ENCODE results near the gene C1QTNF7. TPM values are rescaled to one million over a fixed set of nuclear protein-coding genes. Genes with fewer than 3 reads are reported as not detected.

C1QTNF7 gene
- not detected for total RNA-seq

GRCh38 chr4:15427701-15428100 is at the start of gene C1QTNF7:
Gene C1QTNF7, plus strand, starts transcription at chr4:15428033. Its CDS starts 7,711 bp downstream, at chr4:15435744.
- Mint-ChIP-seq H3K9me3 (peaks cover 2% of the 10 kb centered on the region), H3K4me1 (peaks cover 6% of the 10 kb centered on the region), H3K4me3 (no peak within 1 kb of the TSS), H3K27me3 (no peaks in the 10 kb centered on the region), H3K27ac (no peak within 1 kb of the TSS), H3K36me3 (no peaks in the 10 kb centered on the region)
- no peak for DNase-seq
- no peak for ATAC-seq (ENCODE audit: low read depth)
- POLR2A ChIA-PET, result no interaction called here

- no peak overlapping the region for H3K4me3 Mint-ChIP-seq
- H3K4me1 Mint-ChIP-seq, result peaks cover 12% of the 10 kb centered on the region
- no peak for DNase-seq
- peaks cover 2% of the 10 kb centered on the region for H3K9me3 Mint-ChIP-seq
- H3K27me3 Mint-ChIP-seq, result peaks cover 2% of the 10 kb centered on the region
- no peaks in the 10 kb centered on the region for H3K36me3 Mint-ChIP-seq
- H3K27ac Mint-ChIP-seq, result no peak overlapping the region
- ATAC-seq (ENCODE audit: low read depth), result no peak
- POLR2A ChIA-PET, result no interaction called here
Measured at GRCh38 chr4:15378062-15378461, 49.8 kb upstream of the C1QTNF7 start.

- no peak for ATAC-seq (ENCODE audit: low read depth)
- H3K9me3 Mint-ChIP-seq, result peaks cover 2% of the 10 kb centered on the region
- no peaks in the 10 kb centered on the region for H3K36me3 Mint-ChIP-seq
- no peak overlapping the region for H3K27ac Mint-ChIP-seq
- POLR2A ChIA-PET, result no interaction called here
- H3K27me3 Mint-ChIP-seq, result peaks cover 2% of the 10 kb centered on the region
- peaks cover 12% of the 10 kb centered on the region for H3K4me1 Mint-ChIP-seq
- DNase-seq, result no peak
- H3K4me3 Mint-ChIP-seq, result no peak overlapping the region
Measured at GRCh38 chr4:15378493-15378892, 49.3 kb upstream of the C1QTNF7 start.

- no peak overlapping the region for H3K27ac Mint-ChIP-seq
- POLR2A ChIA-PET, result no interaction called here
- ATAC-seq (ENCODE audit: low read depth), result no peak
Measured at GRCh38 chr4:15381806-15382338, 46.0 kb upstream of the C1QTNF7 start.

GRCh38 chr4:15382669-15383273 is 45.1 kb upstream of the C1QTNF7 start:
- H3K4me1 Mint-ChIP-seq, result no peaks in the 10 kb centered on the region
- POLR2A ChIA-PET, result no interaction called here
- H3K27me3 Mint-ChIP-seq, result peaks cover 2% of the 10 kb centered on the region
- H3K4me3 Mint-ChIP-seq, result no peak overlapping the region
- no peaks in the 10 kb centered on the region for H3K9me3 Mint-ChIP-seq
- no peaks in the 10 kb centered on the region for H3K36me3 Mint-ChIP-seq
- no peak overlapping the region for H3K27ac Mint-ChIP-seq
- ATAC-seq (ENCODE audit: low read depth) (no peak), DNase-seq (no peak)

More at GRCh38 chr4:15381806-15382338, 46.0 kb upstream of the C1QTNF7 start:
- H3K36me3 Mint-ChIP-seq, result no peaks in the 10 kb centered on the region
- no peak for DNase-seq
- H3K4me1 Mint-ChIP-seq, result no peaks in the 10 kb centered on the region
- H3K9me3 Mint-ChIP-seq, result no peaks in the 10 kb centered on the region
- H3K27me3 Mint-ChIP-seq, result peaks cover 2% of the 10 kb centered on the region
- H3K4me3 Mint-ChIP-seq, result no peak overlapping the region

GRCh38 chr4:15385515-15385914 is 42.3 kb upstream of the C1QTNF7 start:
- Mint-ChIP-seq H3K36me3 (no peaks in the 10 kb centered on the region), H3K4me1 (no peaks in the 10 kb centered on the region), H3K4me3 (no peak overlapping the region), H3K9me3 (no peaks in the 10 kb centered on the region), H3K27ac (no peak overlapping the region), H3K27me3 (peaks cover 2% of the 10 kb centered on the region)
- ATAC-seq (ENCODE audit: low read depth), result no peak
- DNase-seq, result no peak
- POLR2A ChIA-PET, result no interaction called here

GRCh38 chr4:15385928-15386327 is 41.9 kb upstream of the C1QTNF7 start:
- H3K27me3 Mint-ChIP-seq, result peaks cover 2% of the 10 kb centered on the region
- no peak overlapping the region for H3K4me3 Mint-ChIP-seq
- H3K27ac Mint-ChIP-seq, result no peak overlapping the region
- H3K36me3 Mint-ChIP-seq, result no peaks in the 10 kb centered on the region
- DNase-seq (no peak), ATAC-seq (ENCODE audit: low read depth) (no peak)
- H3K4me1 Mint-ChIP-seq, result no peaks in the 10 kb centered on the region
- POLR2A ChIA-PET, result no interaction called here
- H3K9me3 Mint-ChIP-seq, result no peaks in the 10 kb centered on the region

- Mint-ChIP-seq H3K4me3 (no peak overlapping the region), H3K27ac (no peak overlapping the region), H3K36me3 (no peaks in the 10 kb centered on the region), H3K27me3 (peaks cover 3% of the 10 kb centered on the region), H3K4me1 (peaks cover 3% of the 10 kb centered on the region), H3K9me3 (no peaks in the 10 kb centered on the region)
- ATAC-seq (ENCODE audit: low read depth) (no peak), DNase-seq (no peak)
- POLR2A ChIA-PET, result no interaction called here
Measured at GRCh38 chr4:15390494-15390893, 37.3 kb upstream of the C1QTNF7 start.

GRCh38 chr4:15392053-15392805 is 35.6 kb upstream of the C1QTNF7 start:
- peaks cover 3% of the 10 kb centered on the region for H3K27me3 Mint-ChIP-seq
- ATAC-seq (ENCODE audit: low read depth), result no peak
- peaks cover 4% of the 10 kb centered on the region for H3K4me1 Mint-ChIP-seq
- no peaks in the 10 kb centered on the region for H3K9me3 Mint-ChIP-seq
- DNase-seq, result no peak
- H3K36me3 Mint-ChIP-seq, result no peaks in the 10 kb centered on the region
- H3K27ac Mint-ChIP-seq, result no peak overlapping the region
- no peak overlapping the region for H3K4me3 Mint-ChIP-seq
- POLR2A ChIA-PET, result no interaction called here

GRCh38 chr4:15395311-15395710 is 32.5 kb upstream of the C1QTNF7 start:
- no peak for ATAC-seq (ENCODE audit: low read depth)
- Mint-ChIP-seq H3K9me3 (no peaks in the 10 kb centered on the region), H3K27me3 (peaks cover 3% of the 10 kb centered on the region), H3K4me1 (peaks cover 7% of the 10 kb centered on the region), H3K4me3 (no peak overlapping the region), H3K36me3 (no peaks in the 10 kb centered on the region), H3K27ac (no peak overlapping the region)
- POLR2A ChIA-PET, result no interaction called here
- no peak for DNase-seq

GRCh38 chr4:15396157-15396800 is 31.6 kb upstream of the C1QTNF7 start:
- H3K27ac Mint-ChIP-seq, result no peak overlapping the region
- ATAC-seq (ENCODE audit: low read depth) (peak; percentile 72), DNase-seq (peak; percentile 43)
- peaks cover 15% of the 10 kb centered on the region for H3K4me1 Mint-ChIP-seq
- H3K27me3 Mint-ChIP-seq, result peaks cover 3% of the 10 kb centered on the region
- POLR2A ChIA-PET, result no interaction called here
- H3K4me3 Mint-ChIP-seq, result no peak overlapping the region
- no peaks in the 10 kb centered on the region for H3K9me3 Mint-ChIP-seq
- no peaks in the 10 kb centered on the region for H3K36me3 Mint-ChIP-seq

GRCh38 chr4:15398001-15398400 is 29.8 kb upstream of the C1QTNF7 start:
- Mint-ChIP-seq H3K9me3 (no peaks in the 10 kb centered on the region), H3K4me3 (no peak overlapping the region), H3K36me3 (no peaks in the 10 kb centered on the region), H3K27ac (no peak overlapping the region), H3K27me3 (peaks cover 3% of the 10 kb centered on the region), H3K4me1 (peaks cover 24% of the 10 kb centered on the region)
- DNase-seq, result no peak
- ATAC-seq (ENCODE audit: low read depth), result no peak
- POLR2A ChIA-PET, result no interaction called here

- Mint-ChIP-seq H3K36me3 (no peaks in the 10 kb centered on the region), H3K27me3 (peaks cover 6% of the 10 kb centered on the region), H3K9me3 (no peaks in the 10 kb centered on the region), H3K4me3 (no peak overlapping the region), H3K27ac (no peak overlapping the region), H3K4me1 (peaks cover 24% of the 10 kb centered on the region)
- ATAC-seq (ENCODE audit: low read depth), result no peak
- POLR2A ChIA-PET, result no interaction called here
- no peak for DNase-seq
Measured at GRCh38 chr4:15398732-15399131, 29.1 kb upstream of the C1QTNF7 start.

- H3K4me1 Mint-ChIP-seq, result peaks cover 22% of the 10 kb centered on the region
- ATAC-seq (ENCODE audit: low read depth) (no peak), DNase-seq (no peak)
- H3K4me3 Mint-ChIP-seq, result no peak overlapping the region
- H3K27ac Mint-ChIP-seq, result no peak overlapping the region
- POLR2A ChIA-PET, result interaction anchor here (1.0 to 2.2 kb wide), 2 partner anchors 25 to 165 kb away, joined by 3 to 6 read pairs; no protein-coding TSS in a partner anchor
- no peaks in the 10 kb centered on the region for H3K9me3 Mint-ChIP-seq
- no peaks in the 10 kb centered on the region for H3K36me3 Mint-ChIP-seq
- H3K27me3 Mint-ChIP-seq, result peaks cover 6% of the 10 kb centered on the region
Measured at GRCh38 chr4:15400226-15400625, 27.6 kb upstream of the C1QTNF7 start.

Measured in activated naive CD8-positive, alpha-beta T cell treated with anti-CD3 and anti-CD28 coated beads, Interleukin-2, amount 10 ng/mL, durations not matched to agents 7 days and 5 days (primary cell).